Head of caudate nucleus (tissue), 42 donors: ENCODE measurements around the gene NAA16.

Experiments
- DNase-seq, 42 donors: peaks; one replicate each; pipeline versions ENCODE4 v3.0.0 to v3.0.0-alpha.2; 2020 to 2021; ENCODE audit warnings: mixed read lengths in 7 of 42
- intact Hi-C: fragments of 100-400 bp; cut with DNase I; formaldehyde crosslinking; loops from one replicate; pipeline ENCODE4 v1.15.0; 2022

NAA16 gene

GRCh38 chr13:41426047-41426446 lies 115.0 kb downstream of the NAA16 start:
- intact Hi-C loops = no loop called here
- DNase-seq = no peak
